OCI-LY7 (cell line): ENCODE measurements around the gene FABP6.

Source experiments
- EZH2phosphoT487 ChIP-seq: fragments of 200-600 bp; sonication (generic); IDR thresholded peaks from 2 replicates; pipeline ENCODE4 v1.6.1; 2018; ENCODE audit warnings: low read depth, borderline replicate concordance, mild to moderate bottlenecking, mixed run types, antibody characterized with exemption, low read length, moderate library complexity, mixed read lengths
- TF ChIP-seq, protein P1 (sequence below): fragments of 200-600 bp; sonication (generic); conservative IDR thresholded peaks from 2 replicates; pipeline ENCODE4 v1.5.1; 2014; ENCODE audit warnings: mild to moderate bottlenecking, antibody characterized with exemption, low read length, moderate library complexity, mixed read lengths

DNA sequence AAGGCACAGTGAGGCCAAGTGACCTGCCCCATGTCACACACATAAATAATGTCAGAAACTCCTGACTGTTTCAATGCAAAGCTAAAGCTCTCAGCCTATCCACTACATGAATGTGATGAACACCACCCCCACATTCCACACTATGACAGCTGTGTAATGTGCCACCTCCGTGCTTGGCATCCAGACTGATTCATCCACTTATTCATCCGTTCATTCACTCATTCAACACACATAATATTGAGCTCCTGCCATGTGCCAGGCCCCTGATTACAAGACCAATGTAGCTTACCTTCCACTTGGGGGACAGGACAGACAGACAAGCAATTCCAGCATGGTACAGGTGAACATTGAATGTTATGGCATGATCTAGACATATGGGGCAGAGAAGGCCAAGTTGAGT, 46.2 kb upstream of the FABP6 start:
- TF ChIP-seq, protein P1, sequence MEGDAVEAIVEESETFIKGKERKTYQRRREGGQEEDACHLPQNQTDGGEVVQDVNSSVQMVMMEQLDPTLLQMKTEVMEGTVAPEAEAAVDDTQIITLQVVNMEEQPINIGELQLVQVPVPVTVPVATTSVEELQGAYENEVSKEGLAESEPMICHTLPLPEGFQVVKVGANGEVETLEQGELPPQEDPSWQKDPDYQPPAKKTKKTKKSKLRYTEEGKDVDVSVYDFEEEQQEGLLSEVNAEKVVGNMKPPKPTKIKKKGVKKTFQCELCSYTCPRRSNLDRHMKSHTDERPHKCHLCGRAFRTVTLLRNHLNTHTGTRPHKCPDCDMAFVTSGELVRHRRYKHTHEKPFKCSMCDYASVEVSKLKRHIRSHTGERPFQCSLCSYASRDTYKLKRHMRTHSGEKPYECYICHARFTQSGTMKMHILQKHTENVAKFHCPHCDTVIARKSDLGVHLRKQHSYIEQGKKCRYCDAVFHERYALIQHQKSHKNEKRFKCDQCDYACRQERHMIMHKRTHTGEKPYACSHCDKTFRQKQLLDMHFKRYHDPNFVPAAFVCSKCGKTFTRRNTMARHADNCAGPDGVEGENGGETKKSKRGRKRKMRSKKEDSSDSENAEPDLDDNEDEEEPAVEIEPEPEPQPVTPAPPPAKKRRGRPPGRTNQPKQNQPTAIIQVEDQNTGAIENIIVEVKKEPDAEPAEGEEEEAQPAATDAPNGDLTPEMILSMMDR = no peak
- no peak for TF ChIP-seq EZH2phosphoT487
